Measurements from ENCODE around the gene RPL22.

GRCh38 chr1:6166655-6167390, 32.6 kb downstream of the RPL22 start:
- TF ChIP-seq, protein P1, sequence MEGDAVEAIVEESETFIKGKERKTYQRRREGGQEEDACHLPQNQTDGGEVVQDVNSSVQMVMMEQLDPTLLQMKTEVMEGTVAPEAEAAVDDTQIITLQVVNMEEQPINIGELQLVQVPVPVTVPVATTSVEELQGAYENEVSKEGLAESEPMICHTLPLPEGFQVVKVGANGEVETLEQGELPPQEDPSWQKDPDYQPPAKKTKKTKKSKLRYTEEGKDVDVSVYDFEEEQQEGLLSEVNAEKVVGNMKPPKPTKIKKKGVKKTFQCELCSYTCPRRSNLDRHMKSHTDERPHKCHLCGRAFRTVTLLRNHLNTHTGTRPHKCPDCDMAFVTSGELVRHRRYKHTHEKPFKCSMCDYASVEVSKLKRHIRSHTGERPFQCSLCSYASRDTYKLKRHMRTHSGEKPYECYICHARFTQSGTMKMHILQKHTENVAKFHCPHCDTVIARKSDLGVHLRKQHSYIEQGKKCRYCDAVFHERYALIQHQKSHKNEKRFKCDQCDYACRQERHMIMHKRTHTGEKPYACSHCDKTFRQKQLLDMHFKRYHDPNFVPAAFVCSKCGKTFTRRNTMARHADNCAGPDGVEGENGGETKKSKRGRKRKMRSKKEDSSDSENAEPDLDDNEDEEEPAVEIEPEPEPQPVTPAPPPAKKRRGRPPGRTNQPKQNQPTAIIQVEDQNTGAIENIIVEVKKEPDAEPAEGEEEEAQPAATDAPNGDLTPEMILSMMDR (IDR thresholded peaks at IDR 0.05; ENCODE audit: control extremely low read depth in 1 of 3, insufficient read depth in 1 of 3, low read depth in 1 of 3, low read length in 3 of 3) = no peak
- TF ChIP-seq SP1 (IDR thresholded peaks at IDR 0.05; ENCODE audit: low read depth, low read length) (no peak), JUND (IDR thresholded peaks at IDR 0.05; ENCODE audit: low read length) (no peak), RAD21 (IDR thresholded peaks at IDR 0.05 in 1 of 2, conservative IDR thresholded peaks at IDR 0.05 in 1 of 2; ENCODE audit: low read depth in 2 of 2, low read length in 2 of 2) (no peak), RNF2 (IDR thresholded peaks at IDR 0.05; ENCODE audit: borderline replicate concordance, low read depth, low read length, missing control alignments, poor library complexity, severe bottlenecking) (no peak), RXRA (IDR thresholded peaks at IDR 0.05; ENCODE audit: insufficient read depth, low read depth, low read length) (no peak), POLR2A (IDR thresholded peaks at IDR 0.05; ENCODE audit: control extremely low read depth in 1 of 2, low read depth in 2 of 2, low read length in 2 of 2) (no peak)
